ENCODE measurements around the gene NAPG. TPM values are rescaled to one million over a fixed set of nuclear protein-coding genes. Genes with fewer than 3 reads are reported as not detected.

The NAPG gene
- total RNA-seq, 1 experiment from 2014 or later = 28.0 TPM

GRCh38 chr18:10485475-10485874 lies 40.4 kb upstream of the NAPG start:
- H3K9me2 ChIP-seq (ENCODE audit: insufficient read depth) = no peaks in the 10 kb centered on the region
- CTCF ChIA-PET = no interaction called here
- peaks cover 22% of the 10 kb centered on the region; the same call in 1 of the 2 replicates for H3K27me3 ChIP-seq (ENCODE audit: insufficient read depth, low read length)

More at GRCh38 chr18:10485475-10485874, 40.4 kb upstream of the NAPG start:
- no peak overlapping the region for H3K4me3 ChIP-seq (replicated peaks in 1 of 2; ENCODE audit: low read depth in 1 of 2, low read length in 2 of 2)
- peaks cover 0 to 2% of the 10 kb centered on the region in 2 experiments; a peak in 1 of 4 replicates for H3K4me1 ChIP-seq (ENCODE audit: control insufficient read depth in 1 of 2, insufficient read depth in 2 of 2, low read length in 2 of 2)
- ChIA-PET RAD21 (ENCODE audit: low non-redundant PET in 1 of 2, low total read pairs in 2 of 2, uncharacterized antibody in 2 of 2, unreplicated experiment in 2 of 2) (interaction anchor here in 1 of 2 experiments (0.5 kb wide), 1 partner anchor 10 kb away, joined by 4 read pairs; no protein-coding TSS in a partner anchor), POLR2A (no interaction called here)
- no TSS peak for BruUV-seq (replicated peaks)
- no peaks in the 10 kb centered on the region for H3K79me2 ChIP-seq (ENCODE audit: insufficient read depth, low read length)
- intact Hi-C loops (cut with micrococcal nuclease) = loop anchor here (5.0 kb wide), 1 partner anchor 67 kb away; no protein-coding TSS in a partner anchor
- ATAC-seq (no peak), DNase-seq (ENCODE audit: low read depth, low spot score) (no peak)
- no peak overlapping the region for H2AFZ ChIP-seq (ENCODE audit: low read depth, low read length, poor library complexity, severe bottlenecking)
- H3K27ac ChIP-seq (ENCODE audit: low read depth, low read length) = no peak overlapping the region
- H3K4me2 ChIP-seq (ENCODE audit: low read length) = no peak overlapping the region
- no peaks in the 10 kb centered on the region for H4K20me1 ChIP-seq (ENCODE audit: insufficient read depth)
- H3K9ac ChIP-seq (ENCODE audit: low read length) = no peak overlapping the region
- H3K9me3 ChIP-seq (ENCODE audit: control insufficient read depth in 1 of 2, insufficient read depth in 1 of 2, low read depth in 1 of 2, low read length in 2 of 2) = no peaks in the 10 kb centered on the region
- no peak for TF ChIP-seq CTCF (IDR thresholded peaks at IDR 0.05 in 2 of 3, conservative IDR thresholded peaks at IDR 0.05 in 1 of 3; ENCODE audit: borderline replicate concordance in 1 of 3, insufficient read depth in 1 of 3, low read depth in 2 of 3, low read length in 2 of 3)
- no peak for TF ChIP-seq JUND (IDR thresholded peaks at IDR 0.05)
- no peak for TF ChIP-seq SRF (IDR thresholded peaks at IDR 0.05; ENCODE audit: low read depth)
- no peak for TF ChIP-seq TCF7L2 (IDR thresholded peaks at IDR 0.05; ENCODE audit: borderline replicate concordance, extremely low read depth, insufficient read depth, insufficient read length)
- TF ChIP-seq CEBPB (IDR thresholded peaks at IDR 0.05; ENCODE audit: low read depth) = no peak
- no peak for TF ChIP-seq FOSL1 (IDR thresholded peaks at IDR 0.05; ENCODE audit: low read depth)
- TF ChIP-seq EZH2phosphoT487 (IDR thresholded peaks at IDR 0.05; ENCODE audit: borderline replicate concordance) = no peak
- no peak for TF ChIP-seq SIN3A (IDR thresholded peaks at IDR 0.05; ENCODE audit: low read depth)
- TF ChIP-seq MAX (IDR thresholded peaks at IDR 0.05) = no peak
- H3K36me3 ChIP-seq (ENCODE audit: control insufficient read depth in 1 of 2, insufficient read depth in 2 of 2, low read length in 2 of 2) = no peaks in the 10 kb centered on the region

Measured in HCT116 (cell line).